GM13977 (cell line): ENCODE measurements around the gene BPI.
A peak's percentile ranks its signal among the peaks of the same experiment; 100 is the strongest.

ENCODE experiments used
- DNase-seq: peaks from one replicate; pipeline ENCODE4 v3.0.0; 2012; ENCODE audit warnings: low spot score
- CTCF ChIP-seq: IDR thresholded peaks from 2 replicates; pipeline ENCODE4 v1.5.1; 2012; ENCODE audit warnings: mild to moderate bottlenecking, control low read depth; ENCODE audit not compliant: insufficient read depth; ENCODE audit errors: extremely low read depth, missing control alignments
- in situ Hi-C: fragments of 300-500 bp; cut with MboI; formaldehyde crosslinking; loops from one replicate; pipeline ENCODE4 v1.12.0; 2022; ENCODE audit warnings: low sequenced_read_pairs, low pct_unique_long_range_greater_than_20kb, mixed read lengths, inconsistent platforms; ENCODE audit not compliant: unreplicated experiment

Gene BPI

GRCh38 chr20:38350879-38351775, 47.2 kb downstream of the BPI start:
- no peak for DNase-seq
- no peak for TF ChIP-seq CTCF
- in situ Hi-C loops = no loop called here

GRCh38 chr20:38353316-38353715, 49.4 kb downstream of the BPI start:
- no peak for TF ChIP-seq CTCF
- in situ Hi-C loops = no loop called here
- DNase-seq = no peak

GRCh38 chr20:38354227-38354626, 50.3 kb downstream of the BPI start:
- no peak for DNase-seq
- in situ Hi-C loops = no loop called here
- TF ChIP-seq CTCF = no peak

GRCh38 chr20:38355161-38356012, 51.4 kb downstream of the BPI start:
- peak; percentile 36 for DNase-seq
- in situ Hi-C loops = no loop called here
- no peak for TF ChIP-seq CTCF

- in situ Hi-C loops = no loop called here
- no peak for TF ChIP-seq CTCF
- no peak for DNase-seq
Observed at GRCh38 chr20:38357653-38358207, 53.8 kb downstream of the BPI start.

GRCh38 chr20:38358556-38358955, 54.6 kb downstream of the BPI start:
- no peak for TF ChIP-seq CTCF
- in situ Hi-C loops = no loop called here
- no peak for DNase-seq
